ENCODE measurements around the gene CYB5D1.

Gene CYB5D1

GRCh38 chr17:7833795-7834541, 23.8 kb upstream of the CYB5D1 start, which contains the start of gene KDM6B:
TSS of gene KDM6B (plus strand) at chr17:7834217. CDS start at chr17:7845555, 11,338 bp downstream.
- DNase-seq (ENCODE audit: low read depth): peak; percentile 87

GRCh38 chr17:7834542-7834956, 23.3 kb upstream of the CYB5D1 start:
- peak; percentile 53 for DNase-seq (ENCODE audit: low read depth)

GRCh38 chr17:7834957-7835813, 22.6 kb upstream of the CYB5D1 start:
- peak; percentile 98 for DNase-seq (ENCODE audit: low read depth)

- DNase-seq (ENCODE audit: low read depth): peak; percentile 55
Measured at GRCh38 chr17:7835814-7836595, 21.8 kb upstream of the CYB5D1 start.

- DNase-seq (ENCODE audit: low read depth): peak; percentile 94
Measured at GRCh38 chr17:7836596-7837407, 21.0 kb upstream of the CYB5D1 start.

- no peak for DNase-seq (ENCODE audit: low read depth)
Measured at GRCh38 chr17:7837408-7838088, 20.3 kb upstream of the CYB5D1 start.

- peak; percentile 63 for DNase-seq (ENCODE audit: low read depth)
Measured at GRCh38 chr17:7838090-7839075, 19.4 kb upstream of the CYB5D1 start.

- DNase-seq (ENCODE audit: low read depth): no peak
Measured at GRCh38 chr17:7839190-7839875, 18.5 kb upstream of the CYB5D1 start.

- peak; percentile 21 for DNase-seq (ENCODE audit: low read depth)
Measured at GRCh38 chr17:7839876-7840261, 17.9 kb upstream of the CYB5D1 start.

- DNase-seq (ENCODE audit: low read depth): no peak
Measured at GRCh38 chr17:7840441-7840840, 17.4 kb upstream of the CYB5D1 start.

GRCh38 chr17:7840875-7841274, 16.9 kb upstream of the CYB5D1 start:
- no peak for DNase-seq (ENCODE audit: low read depth)

GRCh38 chr17:7841396-7841914, 16.3 kb upstream of the CYB5D1 start:
- DNase-seq (ENCODE audit: low read depth): peak; percentile 88

GRCh38 chr17:7841915-7842379, 15.9 kb upstream of the CYB5D1 start:
- DNase-seq (ENCODE audit: low read depth): peak; percentile 85

GRCh38 chr17:7842380-7843256, 15.2 kb upstream of the CYB5D1 start:
- peak; percentile 85 for DNase-seq (ENCODE audit: low read depth)

- no peak for DNase-seq (ENCODE audit: low read depth)
Measured at GRCh38 chr17:7843257-7843535, 14.6 kb upstream of the CYB5D1 start.

- peak; percentile 87 for DNase-seq (ENCODE audit: low read depth)
Measured at GRCh38 chr17:7843536-7844291, 14.1 kb upstream of the CYB5D1 start.

Measured in fibroblast of gingiva (primary cell).